ENCODE data around the gene PLCL2. TPM values are rescaled to one million over a fixed set of nuclear protein-coding genes. Genes with fewer than 3 reads are reported as not detected.
A peak's percentile ranks its signal among the peaks of the same experiment; 100 is the strongest.

Gene PLCL2
- total and polyA plus RNA-seq, 4 donors, result 1.0 to 16.7 (median 7.1) TPM

GRCh38 chr3:17023006-17023664 lies 138.4 kb downstream of the PLCL2 start:
- Histone ChIP-seq H3K9me3 (ENCODE audit: control insufficient read depth in 4 of 4, insufficient read depth in 3 of 4, low read length in 3 of 4) (no peaks in the 10 kb centered on the region), H3K27ac (ENCODE audit: low read depth in 1 of 2, low read length in 1 of 2) (peak overlapping the region in 1 of 2 donors; percentile 33), H3K4me1 (ENCODE audit: control insufficient read depth in 5 of 5, insufficient read depth in 5 of 5, low read length in 5 of 5) (peaks cover 0 to 16% (median 6%) of the 10 kb centered on the region in 5 donors), H3K4me3 (no peak overlapping the region), H3K9ac (ENCODE audit: insufficient read depth in 1 of 2, low read length in 2 of 2) (no peak overlapping the region), H3K36me3 (ENCODE audit: control insufficient read depth in 4 of 4, insufficient read depth in 4 of 4, low read length in 4 of 4) (no peaks in the 10 kb centered on the region), H3K27me3 (ENCODE audit: control insufficient read depth in 3 of 3, insufficient read depth in 3 of 3, low read length in 2 of 3) (no peaks in the 10 kb centered on the region)
- ATAC-seq (ENCODE audit: insufficient read depth, low FRiP score) (peak; percentile 42), DNase-seq (no peak)
- WGBS, 2 donors, result 45 to 74% methylated on average over 6 of the region's 6 CpGs
- TF ChIP-seq CTCF (IDR thresholded peaks at IDR 0.05; ENCODE audit: control extremely low read depth, extremely low read depth), result no peak

- TF ChIP-seq CTCF (IDR thresholded peaks at IDR 0.05; ENCODE audit: control extremely low read depth, extremely low read depth), result no peak
- peaks cover 0 to 16% (median 6%) of the 10 kb centered on the region in 5 donors for H3K4me1 ChIP-seq (ENCODE audit: control insufficient read depth in 5 of 5, insufficient read depth in 5 of 5, low read length in 5 of 5)
- WGBS, 2 donors, result 94 to 96% methylated on average over 5 of the region's 5 CpGs
- H3K27ac ChIP-seq (ENCODE audit: low read depth in 1 of 2, low read length in 1 of 2), result peak overlapping the region in 1 of 2 donors; percentile 61
- ATAC-seq (ENCODE audit: insufficient read depth, low FRiP score) (no peak), DNase-seq (no peak)
- no peaks in the 10 kb centered on the region for H3K27me3 ChIP-seq (ENCODE audit: control insufficient read depth in 3 of 3, insufficient read depth in 3 of 3, low read length in 2 of 3)
- no peaks in the 10 kb centered on the region for H3K36me3 ChIP-seq (ENCODE audit: control insufficient read depth in 4 of 4, insufficient read depth in 4 of 4, low read length in 4 of 4)
- H3K9me3 ChIP-seq (ENCODE audit: control insufficient read depth in 4 of 4, insufficient read depth in 3 of 4, low read length in 3 of 4), result no peaks in the 10 kb centered on the region
- no peak overlapping the region for H3K4me3 ChIP-seq
- no peak overlapping the region for H3K9ac ChIP-seq (ENCODE audit: insufficient read depth in 1 of 2, low read length in 2 of 2)
These were observed 140.9 kb downstream of the PLCL2 start for GRCh38 chr3:17025594-17026139.

DNA sequence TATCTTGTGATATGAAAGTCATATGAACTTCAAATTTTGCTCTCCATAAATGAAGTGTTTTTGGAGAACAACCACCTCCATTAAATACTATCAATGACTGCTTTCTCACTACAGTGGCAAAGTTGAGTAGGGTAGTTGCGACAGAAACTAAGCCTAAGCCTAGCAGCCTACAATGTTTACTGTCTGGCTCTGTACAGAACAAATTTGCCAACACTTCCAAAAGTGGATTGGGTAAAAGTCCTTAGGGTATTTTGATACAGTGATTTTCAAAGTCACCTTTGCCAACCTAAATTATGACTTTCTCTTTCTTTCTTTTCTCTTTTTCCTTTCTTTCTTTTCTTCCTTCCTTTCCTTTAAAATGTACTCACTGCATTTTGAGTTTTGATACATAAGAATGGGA lies 142.6 kb downstream of the PLCL2 start:
- H3K4me1 ChIP-seq (ENCODE audit: control insufficient read depth in 5 of 5, insufficient read depth in 5 of 5, low read length in 5 of 5), result peaks cover 0 to 16% (median 7%) of the 10 kb centered on the region in 5 donors

More for the DNA sequence above, 142.6 kb downstream of the PLCL2 start:
- Histone ChIP-seq H3K27ac (ENCODE audit: low read depth in 1 of 2, low read length in 1 of 2) (no peak overlapping the region), H3K9ac (ENCODE audit: insufficient read depth in 1 of 2, low read length in 2 of 2) (no peak overlapping the region), H3K36me3 (ENCODE audit: control insufficient read depth in 4 of 4, insufficient read depth in 4 of 4, low read length in 4 of 4) (peaks cover 0 to 2% (median 0%) of the 10 kb centered on the region in 4 donors), H3K4me3 (no peak overlapping the region), H3K27me3 (ENCODE audit: control insufficient read depth in 3 of 3, insufficient read depth in 3 of 3, low read length in 2 of 3) (no peaks in the 10 kb centered on the region), H3K9me3 (ENCODE audit: control insufficient read depth in 4 of 4, insufficient read depth in 3 of 4, low read length in 3 of 4) (no peaks in the 10 kb centered on the region)
- 72 to 79% methylated on average over 1 of the region's 1 CpG for WGBS, 2 donors
- DNase-seq (peak; percentile 26 to 90 (median 69)), ATAC-seq (ENCODE audit: insufficient read depth, low FRiP score) (peak; percentile 34)
- no peak for TF ChIP-seq CTCF (IDR thresholded peaks at IDR 0.05; ENCODE audit: control extremely low read depth, extremely low read depth)
